D341Med (cell line): ENCODE data around the gene OSBPL3.
"Not testable (repeated sequence)": the region's sequence is repeated elsewhere in the genome, so short reads cannot be mapped to it uniquely, and the experiment has no call there.

ENCODE experiments used
- DNase-seq: peaks from one replicate; pipeline ENCODE4 v3.0.0; 2012; ENCODE audit warnings: low spot score

OSBPL3 gene

GRCh38 chr7:24794751-24795406 lies 185.1 kb downstream of the OSBPL3 start:
- DNase-seq: not testable (repeated sequence)

DNA sequence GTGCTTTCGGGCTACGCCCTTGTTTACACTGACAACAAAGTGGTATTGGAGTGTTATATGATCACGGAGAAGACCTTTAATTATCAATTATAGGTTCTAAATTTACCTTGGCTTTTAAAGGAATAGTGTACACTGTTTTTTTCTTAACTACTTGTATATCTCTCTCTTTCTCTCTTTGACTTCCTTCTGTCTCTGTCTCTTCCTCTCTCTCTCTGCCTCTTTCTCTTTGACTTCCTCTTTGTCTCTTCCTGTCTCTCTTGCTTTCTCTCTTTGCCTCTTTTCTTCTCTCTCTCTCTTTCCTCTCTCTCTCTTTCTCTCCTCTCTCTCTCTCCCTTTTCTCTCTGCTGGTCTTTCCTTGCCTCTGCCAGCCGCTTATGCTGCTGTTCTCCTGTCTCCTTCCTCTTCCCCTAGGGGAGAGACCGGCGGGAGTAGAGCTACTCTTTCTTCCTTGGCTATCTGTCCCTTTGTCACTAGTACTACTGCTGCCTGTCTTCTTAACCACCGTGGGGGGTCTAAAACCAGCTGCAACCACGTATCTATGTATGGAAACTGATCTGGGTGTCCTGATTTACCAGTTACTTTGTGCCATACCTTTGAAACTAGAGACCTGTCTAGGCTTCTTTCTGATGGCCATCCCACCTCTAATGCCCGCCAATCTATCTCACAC lies 185.9 kb downstream of the OSBPL3 start:
- DNase-seq: no peak

- no peak for DNase-seq
These were observed 190.9 kb downstream of the OSBPL3 start for GRCh38 chr7:24788961-24789576.

DNA sequence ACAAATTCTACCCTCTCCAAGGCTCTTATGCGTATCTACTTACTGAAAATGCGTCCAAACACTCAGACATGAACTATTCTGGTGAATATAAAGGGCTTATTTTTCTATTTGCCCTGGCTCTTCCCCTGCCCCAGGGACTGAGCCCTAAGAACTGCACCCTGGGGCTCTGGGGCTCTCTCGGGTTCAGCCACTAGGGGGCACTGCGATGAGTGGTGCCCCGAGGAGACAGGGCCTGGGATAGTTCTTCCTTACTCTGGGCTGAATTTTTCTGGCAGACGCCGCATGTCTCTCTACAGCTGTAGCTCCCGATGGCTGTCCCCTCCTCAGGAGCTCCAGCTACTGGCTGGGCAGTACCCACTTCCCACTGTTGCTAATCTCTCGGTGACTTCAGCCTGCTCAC lies 191.9 kb downstream of the OSBPL3 start:
- no peak for DNase-seq

GRCh38 chr7:24786941-24787340 lies 193.0 kb downstream of the OSBPL3 start:
- no peak for DNase-seq

DNA sequence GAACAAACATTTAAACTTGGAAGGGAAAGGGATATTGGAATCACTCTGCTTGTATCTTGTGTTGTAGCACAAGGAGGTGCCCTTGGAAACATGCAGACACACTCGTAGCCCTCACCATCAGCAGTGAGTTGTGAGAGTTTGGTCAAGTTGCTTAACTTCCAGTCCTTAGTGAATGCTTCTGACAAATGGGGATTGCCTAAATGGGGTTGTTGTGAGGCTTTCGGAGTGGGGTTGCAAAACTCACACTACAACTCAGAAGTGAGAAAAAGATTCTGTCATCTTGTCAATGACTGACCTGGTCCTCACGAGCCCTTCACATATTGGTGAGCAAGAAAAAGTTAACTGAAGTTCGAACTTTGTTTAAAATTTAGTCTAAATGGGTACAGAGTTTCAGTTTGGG lies 193.7 kb downstream of the OSBPL3 start:
- no peak for DNase-seq

DNA sequence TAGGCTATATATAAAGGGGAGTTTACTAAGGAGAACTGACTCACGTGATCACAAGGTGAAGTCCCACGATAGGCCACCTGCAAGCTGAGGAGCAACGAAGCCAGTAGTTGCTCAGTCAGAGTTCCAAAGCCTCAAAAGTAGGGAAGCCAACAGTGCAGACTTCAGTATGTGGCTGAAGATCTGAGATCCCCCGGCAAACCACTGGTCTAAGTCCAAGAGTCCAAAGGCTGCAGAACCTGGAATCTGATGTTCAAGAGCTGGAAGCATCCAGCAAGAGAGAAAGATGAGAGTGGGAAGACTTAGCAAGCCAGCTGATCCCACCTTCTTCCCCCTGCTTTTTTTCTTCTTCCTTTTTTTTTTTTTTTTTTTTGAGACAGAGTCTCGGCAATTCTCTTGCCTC lies 195.7 kb downstream of the OSBPL3 start:
- no peak for DNase-seq

GRCh38 chr7:24783698-24784097 lies 196.3 kb downstream of the OSBPL3 start:
- no peak for DNase-seq

- DNase-seq: no peak
These were observed 198.9 kb downstream of the OSBPL3 start for GRCh38 chr7:24781106-24781505.

DNA sequence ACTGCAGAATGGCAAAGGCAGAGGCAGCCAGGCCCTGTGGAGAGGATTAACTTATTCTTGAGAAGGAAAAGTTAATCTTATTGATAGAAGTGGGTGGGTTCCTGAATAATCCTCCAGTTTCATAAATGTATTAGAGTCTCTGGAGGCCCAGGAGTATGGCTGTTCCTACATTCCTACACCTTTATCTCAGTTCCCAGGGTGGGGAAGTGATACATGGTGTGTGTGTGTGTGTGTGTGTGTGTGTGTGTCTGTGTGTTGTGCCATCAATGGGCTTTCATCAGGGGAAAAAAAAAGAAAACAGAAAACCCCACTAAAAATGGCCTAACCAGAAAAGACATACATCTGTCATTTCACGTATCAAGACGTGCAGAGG lies 200.7 kb downstream of the OSBPL3 start:
- no peak for DNase-seq

DNA sequence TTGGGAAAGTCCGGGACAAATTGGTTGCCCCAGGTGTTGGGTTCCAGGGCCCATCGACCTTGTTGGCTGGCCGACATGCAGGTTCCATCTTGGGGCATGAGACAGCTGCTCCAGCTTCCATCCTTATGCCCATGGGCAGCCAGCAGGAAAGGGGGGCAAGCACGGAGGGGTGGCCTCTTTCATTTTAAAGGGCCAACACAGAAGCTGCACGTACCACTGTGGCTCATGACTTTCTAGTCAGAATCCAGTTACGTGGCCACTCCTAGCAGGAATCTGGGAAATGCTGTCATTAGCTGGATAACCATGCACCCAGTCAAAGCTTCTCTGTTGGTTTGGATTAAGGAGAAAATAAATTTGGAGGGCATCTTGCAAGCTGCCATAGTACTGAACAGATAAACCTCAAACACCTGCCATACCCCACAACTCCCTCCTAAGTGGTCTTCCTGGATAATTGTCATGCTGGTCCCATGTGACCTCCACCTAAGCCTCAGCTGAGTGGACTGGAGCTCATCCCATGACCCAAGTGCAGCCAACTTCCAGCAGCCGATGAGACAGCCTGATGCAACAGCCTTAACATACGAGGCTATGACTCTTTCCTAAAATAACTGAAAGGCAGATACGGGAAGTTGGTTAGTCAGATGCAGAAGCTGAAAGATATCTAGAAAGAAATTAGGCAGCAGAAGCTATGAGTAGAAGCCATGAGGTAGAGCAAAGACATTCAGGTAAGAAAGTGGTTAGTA lies 201.3 kb downstream of the OSBPL3 start:
- DNase-seq: no peak

DNA sequence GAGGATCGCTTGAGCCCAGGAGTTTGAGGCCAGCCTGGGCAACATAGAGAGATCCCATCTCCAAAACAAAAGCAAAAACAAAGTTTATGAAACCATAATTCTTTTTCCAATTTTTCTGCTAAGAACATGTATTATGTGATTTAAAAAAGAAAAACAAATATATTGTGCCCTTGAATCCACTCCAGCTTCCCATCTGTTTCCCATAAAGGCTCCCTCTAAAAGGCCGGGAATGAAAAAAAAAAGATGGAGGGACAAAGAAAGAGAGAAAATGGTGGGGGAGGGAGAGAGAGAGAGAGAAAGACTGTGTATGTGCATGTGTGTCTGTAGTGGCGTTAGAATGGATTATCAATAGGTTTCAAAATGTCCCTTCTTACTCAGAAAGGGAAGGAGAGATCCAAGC lies 202.2 kb downstream of the OSBPL3 start:
- DNase-seq: no peak

GRCh38 chr7:24773646-24774045 lies 206.3 kb downstream of the OSBPL3 start:
- DNase-seq: no peak

DNA sequence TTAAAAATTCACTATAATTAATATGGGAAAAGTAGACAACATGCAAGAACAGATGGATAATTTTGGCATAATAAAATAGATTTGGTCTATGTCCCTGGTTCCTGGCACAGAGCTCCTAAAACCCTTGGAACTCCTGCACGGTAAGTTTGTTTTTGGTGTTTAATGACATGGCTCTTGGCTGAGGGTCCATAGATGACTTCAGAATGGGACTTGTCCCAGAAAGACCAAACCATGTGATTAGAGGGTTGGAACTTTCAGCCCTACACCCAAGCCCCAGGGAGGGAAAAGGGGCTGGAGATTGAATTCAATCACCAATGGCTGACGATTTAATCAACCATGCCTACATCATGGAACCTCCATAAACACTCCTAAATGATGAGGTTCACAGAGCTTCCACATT lies 210.1 kb downstream of the OSBPL3 start:
- no peak for DNase-seq

DNA sequence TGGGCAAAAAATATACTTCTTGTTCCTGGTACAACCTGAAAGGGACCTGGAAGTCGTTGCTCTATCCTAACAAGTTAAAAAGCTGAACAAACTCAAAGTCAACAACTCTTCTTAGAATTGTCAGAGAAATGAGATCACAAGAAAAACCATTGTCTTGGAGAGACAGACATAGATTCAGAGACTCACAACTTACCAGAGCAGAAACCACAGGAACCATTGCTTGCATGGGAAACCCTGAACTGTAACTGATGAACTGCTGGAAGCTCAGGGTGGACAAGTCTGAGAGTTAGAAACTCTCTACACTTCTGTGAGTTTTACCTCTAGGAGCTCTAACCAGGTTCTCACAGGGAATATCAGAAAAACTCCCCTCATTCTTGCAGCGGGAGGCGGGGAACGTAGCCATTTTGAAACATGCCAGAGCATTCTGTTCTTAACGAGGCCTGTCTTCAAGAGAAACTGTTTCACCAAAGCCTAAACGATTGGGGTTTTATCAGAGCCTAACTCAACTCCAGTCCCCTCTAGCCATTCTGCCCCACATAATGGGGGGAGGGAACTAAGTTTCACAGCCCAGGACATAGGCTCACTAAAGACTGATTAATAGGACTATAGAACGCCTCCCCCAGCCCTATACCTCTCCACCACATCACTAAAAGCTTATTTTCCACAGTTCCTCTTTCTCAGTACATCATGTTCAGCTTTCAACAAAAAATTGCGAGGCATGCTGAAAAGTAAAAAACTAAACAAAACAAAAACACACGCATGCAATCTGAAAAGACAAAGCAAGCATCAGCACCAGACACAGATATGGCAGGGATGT lies 210.8 kb downstream of the OSBPL3 start:
- DNase-seq: no peak

GRCh38 chr7:24767878-24768569 lies 212.0 kb downstream of the OSBPL3 start:
- no peak for DNase-seq

DNA sequence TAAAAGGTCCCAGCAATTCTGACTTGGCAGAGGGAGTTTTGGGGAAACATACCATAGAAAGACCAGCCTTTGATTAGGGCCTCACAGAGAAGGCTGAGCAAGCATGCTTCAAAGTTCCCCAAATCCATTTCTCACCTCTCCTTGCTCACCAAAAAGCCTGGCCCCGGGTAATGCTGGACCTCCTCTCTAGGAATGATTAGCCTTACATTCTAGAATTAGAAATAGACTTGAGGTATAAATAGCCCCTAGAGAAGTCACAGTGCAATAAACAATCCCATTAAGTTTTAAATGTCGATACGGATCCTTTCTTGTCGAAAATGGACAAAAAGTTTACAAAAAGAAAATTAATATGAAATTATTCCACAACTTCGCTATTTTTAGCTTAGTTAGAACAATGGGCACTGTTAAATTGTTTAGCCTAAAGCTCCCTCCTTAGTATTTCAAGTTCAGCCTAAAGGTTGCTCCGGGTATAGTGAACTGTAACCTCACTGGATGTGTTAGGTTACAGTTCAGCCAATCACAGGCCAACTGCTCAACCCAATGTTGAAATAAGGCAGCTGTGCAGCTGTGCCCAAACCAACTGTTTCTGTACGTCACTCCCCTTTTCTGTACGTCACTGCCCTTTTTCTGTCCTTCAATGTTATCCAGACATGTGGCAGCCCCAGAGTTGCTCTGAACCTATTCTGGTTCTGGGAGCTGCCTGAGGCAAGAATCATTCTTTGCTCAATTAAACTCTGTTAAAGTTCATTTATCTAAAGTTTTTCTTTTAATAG lies 214.8 kb downstream of the OSBPL3 start:
- no peak for DNase-seq

DNA sequence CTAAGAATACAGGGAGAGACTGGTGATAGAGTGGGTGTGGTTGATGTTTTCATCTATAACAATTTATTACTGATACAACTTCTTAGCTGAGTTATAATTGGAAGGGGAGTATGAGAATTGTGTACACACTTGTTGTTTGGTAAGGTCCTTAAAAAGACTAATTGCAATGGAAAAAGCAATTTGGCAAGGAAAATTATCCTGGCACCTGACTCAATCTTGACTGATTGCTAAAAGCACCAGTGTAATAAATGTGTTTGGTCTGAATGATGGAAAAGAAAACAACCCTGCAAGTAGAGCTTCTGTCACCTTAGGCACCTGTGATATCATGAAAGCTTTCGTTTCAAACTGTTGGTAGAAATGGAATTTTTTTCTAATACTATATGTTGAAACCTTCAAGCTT lies 216.0 kb downstream of the OSBPL3 start:
- no peak for DNase-seq

DNA sequence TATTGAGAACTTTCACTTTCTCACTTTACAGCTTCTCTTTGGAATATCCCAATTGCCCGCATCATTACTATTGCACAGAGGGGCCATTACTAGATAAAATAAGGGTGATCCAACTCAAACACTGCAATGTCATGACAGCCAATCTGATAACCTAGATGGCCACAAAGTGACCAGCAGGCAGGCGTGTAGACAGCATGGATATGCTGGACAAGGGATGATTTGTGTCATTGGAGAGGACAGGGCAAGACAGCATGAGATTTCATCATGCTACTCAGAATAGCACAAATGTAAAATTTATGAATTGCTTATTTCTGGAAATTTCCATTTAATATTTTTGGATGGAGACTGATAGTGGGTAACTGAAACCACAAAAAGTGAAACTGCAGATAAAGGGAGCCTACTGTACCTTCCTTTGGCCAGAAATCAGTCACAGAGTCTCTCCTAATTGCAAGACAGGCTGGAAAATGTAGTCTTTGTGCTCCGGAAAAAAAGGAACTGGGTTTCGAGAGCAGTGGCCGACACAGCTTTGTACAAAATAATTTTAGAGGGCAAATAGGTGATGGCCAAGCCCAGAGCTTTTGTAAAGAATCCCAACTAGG lies 216.6 kb downstream of the OSBPL3 start:
- DNase-seq: no peak

DNA sequence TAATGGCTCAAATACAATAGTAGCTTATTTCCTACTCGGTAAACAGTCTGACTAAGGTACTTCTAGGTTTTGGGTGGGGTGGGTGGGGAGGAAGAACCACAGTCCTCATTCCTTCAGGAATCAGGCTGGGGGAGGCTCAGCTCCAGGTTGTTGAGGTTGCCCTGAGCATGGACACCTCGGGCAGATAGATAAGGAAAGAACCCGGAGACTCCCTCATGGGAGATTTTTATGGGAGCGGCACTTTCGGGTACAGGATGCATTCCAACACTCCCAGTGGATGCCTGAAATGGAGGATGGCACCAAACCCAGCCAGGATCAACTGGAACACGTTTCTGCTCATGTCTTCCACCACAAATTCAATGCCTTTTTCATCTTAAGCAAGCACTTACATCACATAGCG lies 217.2 kb downstream of the OSBPL3 start:
- no peak for DNase-seq
